ENCODE results near the gene AGXT2. TPM values are rescaled to one million over a fixed set of nuclear protein-coding genes. Genes with fewer than 3 reads are reported as not detected.
"Not testable (repeated sequence)": the region's sequence is repeated elsewhere in the genome, so short reads cannot be mapped to it uniquely, and the experiment has no call there.

The AGXT2 gene
- total and polyA plus RNA-seq, 2 donors: 0.05 TPM; not detected in 1

GRCh38 chr5:35044649-35045048 lies 3.1 kb downstream of the AGXT2 start:
- DNase-seq (ENCODE audit: extremely low spot score): no peak
- H3K27ac ChIP-seq (ENCODE audit: low read depth): no peak overlapping the region
- no peaks in the 10 kb centered on the region for H3K4me1 ChIP-seq (ENCODE audit: insufficient read depth)
- WGBS: 77% methylated on average over 4 of the region's 4 CpGs
- no peak overlapping the region for H3K4me3 ChIP-seq (ENCODE audit: low read depth, low read length)
- H3K36me3 ChIP-seq (ENCODE audit: insufficient read depth): no peaks in the 10 kb centered on the region

- Histone ChIP-seq H3K27ac (ENCODE audit: low read depth) (no peak overlapping the region), H3K4me3 (ENCODE audit: low read depth, low read length) (no peak overlapping the region), H3K4me1 (ENCODE audit: insufficient read depth) (no peaks in the 10 kb centered on the region), H3K36me3 (ENCODE audit: insufficient read depth) (no peaks in the 10 kb centered on the region)
- DNase-seq (ENCODE audit: extremely low spot score): no peak
- WGBS: 92% methylated on average over 4 of the region's 4 CpGs
Measured at GRCh38 chr5:35042781-35043180, 5.0 kb downstream of the AGXT2 start.

- H3K27ac ChIP-seq (ENCODE audit: low read depth): no peak overlapping the region
- H3K4me1 ChIP-seq (ENCODE audit: insufficient read depth): no peaks in the 10 kb centered on the region
- 31% methylated on average over 3 of the region's 3 CpGs for WGBS
- no peak overlapping the region for H3K4me3 ChIP-seq (ENCODE audit: low read depth, low read length)
- no peaks in the 10 kb centered on the region for H3K36me3 ChIP-seq (ENCODE audit: insufficient read depth)
- no peak for DNase-seq (ENCODE audit: extremely low spot score)
Measured at GRCh38 chr5:35041261-35041660, 6.5 kb downstream of the AGXT2 start.

GRCh38 chr5:35038891-35039290 lies 8.9 kb downstream of the AGXT2 start:
- Histone ChIP-seq H3K4me1 (ENCODE audit: insufficient read depth) (no peaks in the 10 kb centered on the region), H3K36me3 (ENCODE audit: insufficient read depth) (no peaks in the 10 kb centered on the region), H3K27ac (ENCODE audit: low read depth) (no peak overlapping the region), H3K4me3 (ENCODE audit: low read depth, low read length) (no peak overlapping the region)
- no peak for DNase-seq (ENCODE audit: extremely low spot score)
- 85% methylated on average over 2 of the region's 2 CpGs for WGBS

- Histone ChIP-seq H3K36me3 (ENCODE audit: insufficient read depth) (no peaks in the 10 kb centered on the region), H3K27ac (ENCODE audit: low read depth) (no peak overlapping the region), H3K4me1 (ENCODE audit: insufficient read depth) (no peaks in the 10 kb centered on the region), H3K4me3 (ENCODE audit: low read depth, low read length) (no peak overlapping the region)
- DNase-seq (ENCODE audit: extremely low spot score): no peak
- 78% methylated on average over 4 of the region's 4 CpGs for WGBS
Measured at GRCh38 chr5:35036536-35036935, 11.2 kb downstream of the AGXT2 start.

- 78% methylated on average over 4 of the region's 4 CpGs for WGBS
- H3K36me3 ChIP-seq (ENCODE audit: insufficient read depth); H3K4me1 ChIP-seq (ENCODE audit: insufficient read depth); H3K27ac ChIP-seq (ENCODE audit: low read depth); DNase-seq (ENCODE audit: extremely low spot score); H3K4me3 ChIP-seq (ENCODE audit: low read depth, low read length): not testable (repeated sequence)
Measured at GRCh38 chr5:35035929-35036328, 11.8 kb downstream of the AGXT2 start.

GRCh38 chr5:35035271-35035670 lies 12.5 kb downstream of the AGXT2 start:
- no peaks in the 10 kb centered on the region for H3K4me1 ChIP-seq (ENCODE audit: insufficient read depth)
- H3K4me3 ChIP-seq (ENCODE audit: low read depth, low read length): no peak overlapping the region
- DNase-seq (ENCODE audit: extremely low spot score): no peak
- no peak overlapping the region for H3K27ac ChIP-seq (ENCODE audit: low read depth)
- no peaks in the 10 kb centered on the region for H3K36me3 ChIP-seq (ENCODE audit: insufficient read depth)
- WGBS: 85% methylated on average over 3 of the region's 3 CpGs

- no peaks in the 10 kb centered on the region for H3K36me3 ChIP-seq (ENCODE audit: insufficient read depth)
- no peak for DNase-seq (ENCODE audit: extremely low spot score)
- WGBS: 63% methylated on average over 6 of the region's 6 CpGs
Measured at GRCh38 chr5:35032356-35032755, 15.4 kb downstream of the AGXT2 start.

GRCh38 chr5:35031276-35031675 lies 16.5 kb downstream of the AGXT2 start:
- no peak overlapping the region for H3K27ac ChIP-seq (ENCODE audit: low read depth)
- no peaks in the 10 kb centered on the region for H3K36me3 ChIP-seq (ENCODE audit: insufficient read depth)
- DNase-seq (ENCODE audit: extremely low spot score): no peak
- H3K4me1 ChIP-seq (ENCODE audit: insufficient read depth): no peaks in the 10 kb centered on the region
- no peak overlapping the region for H3K4me3 ChIP-seq (ENCODE audit: low read depth, low read length)
- WGBS: 74% methylated on average over 5 of the region's 5 CpGs

More at GRCh38 chr5:35032356-35032755, 15.4 kb downstream of the AGXT2 start:
- Histone ChIP-seq H3K27ac (ENCODE audit: low read depth) (no peak overlapping the region), H3K4me1 (ENCODE audit: insufficient read depth) (no peaks in the 10 kb centered on the region), H3K4me3 (ENCODE audit: low read depth, low read length) (no peak overlapping the region)

GRCh38 chr5:35030426-35031100 lies 17.2 kb downstream of the AGXT2 start:
- no peak overlapping the region for H3K27ac ChIP-seq (ENCODE audit: low read depth)
- WGBS: 80% methylated on average over 10 of the region's 10 CpGs
- no peak for DNase-seq (ENCODE audit: extremely low spot score)

GRCh38 chr5:35029333-35029732 lies 18.4 kb downstream of the AGXT2 start:
- H3K4me1 ChIP-seq (ENCODE audit: insufficient read depth): no peaks in the 10 kb centered on the region
- no peaks in the 10 kb centered on the region for H3K36me3 ChIP-seq (ENCODE audit: insufficient read depth)
- no peak overlapping the region for H3K27ac ChIP-seq (ENCODE audit: low read depth)
- H3K4me3 ChIP-seq (ENCODE audit: low read depth, low read length): no peak overlapping the region
- WGBS: 58% methylated on average over 4 of the region's 4 CpGs
- no peak for DNase-seq (ENCODE audit: extremely low spot score)

More at GRCh38 chr5:35030426-35031100, 17.2 kb downstream of the AGXT2 start:
- H3K4me1 ChIP-seq (ENCODE audit: insufficient read depth): no peaks in the 10 kb centered on the region
- H3K4me3 ChIP-seq (ENCODE audit: low read depth, low read length): no peak overlapping the region
- no peaks in the 10 kb centered on the region for H3K36me3 ChIP-seq (ENCODE audit: insufficient read depth)

GRCh38 chr5:35026941-35027340 lies 20.8 kb downstream of the AGXT2 start:
- Histone ChIP-seq H3K27ac (ENCODE audit: low read depth) (no peak overlapping the region), H3K4me1 (ENCODE audit: insufficient read depth) (no peaks in the 10 kb centered on the region), H3K4me3 (ENCODE audit: low read depth, low read length) (no peak overlapping the region), H3K36me3 (ENCODE audit: insufficient read depth) (no peaks in the 10 kb centered on the region)
- no peak for DNase-seq (ENCODE audit: extremely low spot score)
- 78% methylated on average over 5 of the region's 5 CpGs for WGBS

- H3K4me3 ChIP-seq (ENCODE audit: low read depth, low read length): no peak overlapping the region
- no peaks in the 10 kb centered on the region for H3K4me1 ChIP-seq (ENCODE audit: insufficient read depth)
- H3K36me3 ChIP-seq (ENCODE audit: insufficient read depth): no peaks in the 10 kb centered on the region
- no peak overlapping the region for H3K27ac ChIP-seq (ENCODE audit: low read depth)
- WGBS: 64% methylated on average over 5 of the region's 5 CpGs
- no peak for DNase-seq (ENCODE audit: extremely low spot score)
Measured at GRCh38 chr5:35026280-35026840, 21.4 kb downstream of the AGXT2 start.

GRCh38 chr5:35024911-35025510 lies 22.7 kb downstream of the AGXT2 start:
- H3K27ac ChIP-seq (ENCODE audit: low read depth): no peak overlapping the region
- WGBS: 89% methylated on average over 10 of the region's 10 CpGs
- no peaks in the 10 kb centered on the region for H3K36me3 ChIP-seq (ENCODE audit: insufficient read depth)
- H3K4me1 ChIP-seq (ENCODE audit: insufficient read depth): no peaks in the 10 kb centered on the region
- no peak for DNase-seq (ENCODE audit: extremely low spot score)
- no peak overlapping the region for H3K4me3 ChIP-seq (ENCODE audit: low read depth, low read length)
